Stimulated activated naive CD8-positive, alpha-beta T cell treated with anti-CD3 and anti-CD28 coated beads, Interleukin-15, amount 100 ng/mL, for 72 hours (primary cell): ENCODE results near the gene NPIPB2.
"Not testable (repeated sequence)": the region's sequence is repeated elsewhere in the genome, so short reads cannot be mapped to it uniquely, and the experiment has no call there.

Source experiments
- ATAC-seq: fragments of 150-1000 bp; cut with Tn5 transposase; 2 replicates; pipeline ENCODE4 v1.10.0; 2021; ENCODE audit warnings: mild to moderate bottlenecking, moderate library complexity
- DNase-seq, 2 donors: peaks; one replicate each; pipeline ENCODE4 v3.0.0; 2021 to 2022
- H3K27ac Mint-ChIP-seq, 2 donors: one replicate each; pipeline ENCODE4 v1.8.0; 2022; ENCODE audit warnings: mild to moderate bottlenecking in 2 of 2, mixed read lengths in 2 of 2, moderate library complexity in 2 of 2
- H3K27me3 Mint-ChIP-seq: one replicate; pipeline ENCODE4 v1.8.0; 2022; ENCODE audit warnings: mixed read lengths
- H3K4me1 Mint-ChIP-seq: one replicate; pipeline ENCODE4 v1.8.0; 2022; ENCODE audit warnings: mild to moderate bottlenecking, mixed read lengths
- H3K4me3 Mint-ChIP-seq, 2 donors: one replicate each; pipeline ENCODE4 v1.8.0; 2022; ENCODE audit warnings: mild to moderate bottlenecking in 2 of 2, mixed read lengths in 2 of 2, moderate library complexity in 1 of 2
- H3K9me3 Mint-ChIP-seq, 2 donors: one replicate each; pipeline ENCODE4 v1.8.0; 2022; ENCODE audit warnings: mixed read lengths in 2 of 2

NPIPB2 gene

GRCh38 chr16:11924046-11924445 is 17.8 kb downstream of the NPIPB2 start:
- not testable (repeated sequence) for DNase-seq, H3K4me3 Mint-ChIP-seq, H3K4me1 Mint-ChIP-seq, H3K9me3 Mint-ChIP-seq, ATAC-seq, H3K27me3 Mint-ChIP-seq, H3K27ac Mint-ChIP-seq

GRCh38 chr16:11916524-11917285 is 25.1 kb downstream of the NPIPB2 start:
- no peaks in the 10 kb centered on the region for H3K27me3 Mint-ChIP-seq
- ATAC-seq (no peak), DNase-seq (no peak)
- peaks cover 37% of the 10 kb centered on the region for H3K4me1 Mint-ChIP-seq
- peak overlapping the region; percentile 84 to 95 for H3K27ac Mint-ChIP-seq
- peak overlapping the region; percentile 90 to 91 for H3K4me3 Mint-ChIP-seq
- H3K9me3 Mint-ChIP-seq = no peaks in the 10 kb centered on the region

- H3K4me3 Mint-ChIP-seq = peak within 1 kb of the TSS; percentile 93 to 97
- peak within 1 kb of the TSS; percentile 93 to 95 for H3K27ac Mint-ChIP-seq
- no peaks in the 10 kb centered on the region for H3K27me3 Mint-ChIP-seq
- peak; percentile 94 for ATAC-seq
- H3K9me3 Mint-ChIP-seq = no peaks in the 10 kb centered on the region
- peak; percentile 99 to 100 for DNase-seq
- H3K4me1 Mint-ChIP-seq = peaks cover 40% of the 10 kb centered on the region
These were observed 26.0 kb downstream of the NPIPB2 start, which contains the start of gene GSPT1 for GRCh38 chr16:11915644-11916523. GSPT1 (minus strand) TSS chr16:11915956; CDS start chr16:11915720, 236 bp downstream.

GRCh38 chr16:11915114-11915643 is 26.7 kb downstream of the NPIPB2 start:
- Mint-ChIP-seq H3K27ac (peak overlapping the region in 1 of 2 donors; percentile 91), H3K4me3 (peak overlapping the region; percentile 93 to 97), H3K9me3 (no peaks in the 10 kb centered on the region), H3K27me3 (no peaks in the 10 kb centered on the region), H3K4me1 (peaks cover 47% of the 10 kb centered on the region)
- DNase-seq (peak; percentile 51), ATAC-seq (peak; percentile 37)

- no peak for ATAC-seq
- Mint-ChIP-seq H3K4me3 (peak overlapping the region; percentile 93 to 97), H3K27me3 (no peaks in the 10 kb centered on the region), H3K27ac (peak overlapping the region; percentile 91 to 93), H3K9me3 (no peaks in the 10 kb centered on the region), H3K4me1 (peaks cover 54% of the 10 kb centered on the region)
- peak; percentile 10 to 30 for DNase-seq
These were observed 27.4 kb downstream of the NPIPB2 start for GRCh38 chr16:11914210-11915113.

- no peaks in the 10 kb centered on the region for H3K27me3 Mint-ChIP-seq
- no peaks in the 10 kb centered on the region for H3K9me3 Mint-ChIP-seq
- peak; percentile 12 to 33 for DNase-seq
- peaks cover 59% of the 10 kb centered on the region for H3K4me1 Mint-ChIP-seq
- peak overlapping the region; percentile 93 to 97 for H3K4me3 Mint-ChIP-seq
- peak overlapping the region; percentile 91 to 93 for H3K27ac Mint-ChIP-seq
- no peak for ATAC-seq
These were observed 28.3 kb downstream of the NPIPB2 start for GRCh38 chr16:11913425-11914079.

GRCh38 chr16:11909653-11910545 is 31.9 kb downstream of the NPIPB2 start:
- Mint-ChIP-seq H3K27ac (no peak overlapping the region), H3K4me1 (peaks cover 65% of the 10 kb centered on the region), H3K9me3 (no peaks in the 10 kb centered on the region), H3K4me3 (peak overlapping the region in 1 of 2 donors; percentile 47), H3K27me3 (no peaks in the 10 kb centered on the region)
- no peak for DNase-seq
- no peak for ATAC-seq

GRCh38 chr16:11907160-11907970 is 34.5 kb downstream of the NPIPB2 start:
- Mint-ChIP-seq H3K4me3 (no peak overlapping the region), H3K27ac (peak overlapping the region in 1 of 2 donors; percentile 34), H3K27me3 (no peaks in the 10 kb centered on the region), H3K9me3 (no peaks in the 10 kb centered on the region), H3K4me1 (peaks cover 68% of the 10 kb centered on the region)
- DNase-seq (no peak), ATAC-seq (no peak)

GRCh38 chr16:11903906-11904305 is 37.9 kb downstream of the NPIPB2 start:
- H3K4me3 Mint-ChIP-seq = no peak overlapping the region
- no peaks in the 10 kb centered on the region for H3K27me3 Mint-ChIP-seq
- ATAC-seq (no peak), DNase-seq (no peak)
- H3K4me1 Mint-ChIP-seq = peaks cover 68% of the 10 kb centered on the region
- no peak overlapping the region for H3K27ac Mint-ChIP-seq
- no peaks in the 10 kb centered on the region for H3K9me3 Mint-ChIP-seq

GRCh38 chr16:11901091-11901490 is 40.8 kb downstream of the NPIPB2 start:
- Mint-ChIP-seq H3K4me1 (peaks cover 72% of the 10 kb centered on the region), H3K27me3 (no peaks in the 10 kb centered on the region), H3K4me3 (no peak overlapping the region), H3K27ac (peak overlapping the region in 1 of 2 donors; percentile 19), H3K9me3 (no peaks in the 10 kb centered on the region)
- peak; percentile 66 for ATAC-seq
- no peak for DNase-seq

- H3K4me1 Mint-ChIP-seq = peaks cover 39% of the 10 kb centered on the region
These were observed 45.2 kb downstream of the NPIPB2 start for GRCh38 chr16:11896486-11897176.

GRCh38 chr16:11893571-11893970 is 48.3 kb downstream of the NPIPB2 start:
- no peak for ATAC-seq
- Mint-ChIP-seq H3K27me3 (no peaks in the 10 kb centered on the region), H3K9me3 (no peaks in the 10 kb centered on the region), H3K27ac (peak overlapping the region in 1 of 2 donors; percentile 53), H3K4me3 (no peak overlapping the region), H3K4me1 (peaks cover 13% of the 10 kb centered on the region)
- DNase-seq = no peak

More at GRCh38 chr16:11896486-11897176, 45.2 kb downstream of the NPIPB2 start:
- no peak for DNase-seq
- Mint-ChIP-seq H3K27ac (peak overlapping the region in 1 of 2 donors; percentile 30), H3K27me3 (no peaks in the 10 kb centered on the region), H3K9me3 (no peaks in the 10 kb centered on the region), H3K4me3 (no peak overlapping the region)
- ATAC-seq = no peak
